ENCODE results near the gene AMPD2. TPM values are rescaled to one million over a fixed set of nuclear protein-coding genes. Genes with fewer than 3 reads are reported as not detected.

The AMPD2 gene
- total RNA-seq, 2 donors from 2014 or later: 169 to 202 TPM

DNA sequence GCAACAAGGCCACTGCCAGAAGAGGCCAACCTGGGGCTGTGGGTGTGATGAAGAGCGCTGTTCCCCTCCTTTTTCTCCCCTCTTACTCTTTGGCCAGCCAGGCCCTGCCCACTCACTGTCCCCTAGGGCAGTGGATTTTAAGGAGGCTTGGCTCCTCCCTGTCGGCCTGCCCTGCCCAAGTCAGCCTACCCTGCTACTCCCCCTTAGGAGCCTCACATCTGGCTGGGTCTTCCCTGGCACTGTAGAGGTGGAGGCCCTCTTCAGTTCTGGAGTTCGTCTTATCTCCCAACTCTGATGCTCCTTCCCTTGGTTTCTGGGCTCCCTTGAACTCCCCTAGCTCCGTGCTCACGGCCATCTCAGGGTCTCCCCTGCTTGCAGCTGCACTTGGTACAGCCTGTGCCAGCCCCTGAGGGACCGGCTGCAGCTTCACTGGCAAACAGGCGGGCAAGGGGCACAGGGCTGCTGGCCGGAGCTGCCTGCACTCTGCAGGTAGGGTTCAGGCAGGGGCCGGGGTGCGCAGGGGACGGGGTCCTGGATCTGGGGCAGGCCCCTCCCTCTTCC is 4.0 kb downstream of the AMPD2 start:
- peaks cover 26% of the 10 kb centered on the region for H3K36me3 ChIP-seq
- ATAC-seq (ENCODE audit: insufficient number of reproducible peaks, low FRiP score, low read depth) (no peak), DNase-seq (ENCODE audit: low spot score) (no peak)
- H3K27ac ChIP-seq: peak overlapping the region; percentile 6 to 56
- H3K4me1 ChIP-seq (ENCODE audit: control insufficient read depth in 1 of 2, low read depth in 2 of 2): peaks cover 29 to 44% of the 10 kb centered on the region in 2 donors
- H3K9me3 ChIP-seq: no peaks in the 10 kb centered on the region
- peak overlapping the region; percentile 66 for H3K4me3 ChIP-seq
- no peaks in the 10 kb centered on the region for H3K27me3 ChIP-seq (replicated peaks; ENCODE audit: insufficient read depth)
- TF ChIP-seq, protein P1, sequence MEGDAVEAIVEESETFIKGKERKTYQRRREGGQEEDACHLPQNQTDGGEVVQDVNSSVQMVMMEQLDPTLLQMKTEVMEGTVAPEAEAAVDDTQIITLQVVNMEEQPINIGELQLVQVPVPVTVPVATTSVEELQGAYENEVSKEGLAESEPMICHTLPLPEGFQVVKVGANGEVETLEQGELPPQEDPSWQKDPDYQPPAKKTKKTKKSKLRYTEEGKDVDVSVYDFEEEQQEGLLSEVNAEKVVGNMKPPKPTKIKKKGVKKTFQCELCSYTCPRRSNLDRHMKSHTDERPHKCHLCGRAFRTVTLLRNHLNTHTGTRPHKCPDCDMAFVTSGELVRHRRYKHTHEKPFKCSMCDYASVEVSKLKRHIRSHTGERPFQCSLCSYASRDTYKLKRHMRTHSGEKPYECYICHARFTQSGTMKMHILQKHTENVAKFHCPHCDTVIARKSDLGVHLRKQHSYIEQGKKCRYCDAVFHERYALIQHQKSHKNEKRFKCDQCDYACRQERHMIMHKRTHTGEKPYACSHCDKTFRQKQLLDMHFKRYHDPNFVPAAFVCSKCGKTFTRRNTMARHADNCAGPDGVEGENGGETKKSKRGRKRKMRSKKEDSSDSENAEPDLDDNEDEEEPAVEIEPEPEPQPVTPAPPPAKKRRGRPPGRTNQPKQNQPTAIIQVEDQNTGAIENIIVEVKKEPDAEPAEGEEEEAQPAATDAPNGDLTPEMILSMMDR (IDR thresholded peaks at IDR 0.05): no peak

- peaks cover 27 to 38% of the 10 kb centered on the region in 2 donors for H3K4me1 ChIP-seq (ENCODE audit: control insufficient read depth in 1 of 2, low read depth in 2 of 2)
- ATAC-seq (ENCODE audit: insufficient number of reproducible peaks, low FRiP score, low read depth) (no peak), DNase-seq (ENCODE audit: low spot score) (no peak)
- H3K27me3 ChIP-seq (replicated peaks; ENCODE audit: insufficient read depth): no peaks in the 10 kb centered on the region
- TF ChIP-seq, protein P1 (IDR thresholded peaks at IDR 0.05): no peak
- H3K36me3 ChIP-seq: peaks cover 33% of the 10 kb centered on the region
- no peaks in the 10 kb centered on the region for H3K9me3 ChIP-seq
- H3K27ac ChIP-seq: peak overlapping the region; percentile 6 to 56
- H3K4me3 ChIP-seq: peak overlapping the region; percentile 66
Measured at GRCh38 chr1:109624201-109625010, 4.8 kb downstream of the AMPD2 start.

DNA sequence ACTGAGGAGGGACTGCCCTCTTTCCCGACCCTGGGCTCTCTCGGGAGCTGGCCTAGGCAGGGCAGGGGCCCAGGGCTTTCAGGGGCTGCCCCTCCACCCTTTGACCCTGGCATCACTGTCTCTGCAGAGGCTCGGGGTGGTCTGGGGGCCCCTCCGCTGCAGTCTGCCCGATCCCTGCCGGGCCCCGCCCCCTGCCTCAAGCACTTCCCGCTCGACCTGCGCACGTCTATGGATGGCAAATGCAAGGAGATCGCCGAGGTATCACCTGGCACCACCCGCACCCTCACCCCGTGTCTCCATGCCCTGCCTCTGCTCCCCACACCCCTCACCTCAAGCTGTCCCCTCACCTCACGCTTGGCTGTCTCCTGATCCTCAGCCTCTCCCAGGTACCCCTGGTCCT is 5.5 kb downstream of the AMPD2 start:
- Histone ChIP-seq H3K27ac (no peak overlapping the region), H3K27me3 (replicated peaks; ENCODE audit: insufficient read depth) (no peaks in the 10 kb centered on the region), H3K9me3 (no peaks in the 10 kb centered on the region), H3K36me3 (peaks cover 41% of the 10 kb centered on the region), H3K4me3 (no peak overlapping the region), H3K4me1 (ENCODE audit: control insufficient read depth in 1 of 2, low read depth in 2 of 2) (peaks cover 26 to 37% of the 10 kb centered on the region in 2 donors)
- DNase-seq (ENCODE audit: low spot score): no peak
- no peak for ATAC-seq (ENCODE audit: insufficient number of reproducible peaks, low FRiP score, low read depth)
- TF ChIP-seq, protein P1 (IDR thresholded peaks at IDR 0.05): no peak

DNA sequence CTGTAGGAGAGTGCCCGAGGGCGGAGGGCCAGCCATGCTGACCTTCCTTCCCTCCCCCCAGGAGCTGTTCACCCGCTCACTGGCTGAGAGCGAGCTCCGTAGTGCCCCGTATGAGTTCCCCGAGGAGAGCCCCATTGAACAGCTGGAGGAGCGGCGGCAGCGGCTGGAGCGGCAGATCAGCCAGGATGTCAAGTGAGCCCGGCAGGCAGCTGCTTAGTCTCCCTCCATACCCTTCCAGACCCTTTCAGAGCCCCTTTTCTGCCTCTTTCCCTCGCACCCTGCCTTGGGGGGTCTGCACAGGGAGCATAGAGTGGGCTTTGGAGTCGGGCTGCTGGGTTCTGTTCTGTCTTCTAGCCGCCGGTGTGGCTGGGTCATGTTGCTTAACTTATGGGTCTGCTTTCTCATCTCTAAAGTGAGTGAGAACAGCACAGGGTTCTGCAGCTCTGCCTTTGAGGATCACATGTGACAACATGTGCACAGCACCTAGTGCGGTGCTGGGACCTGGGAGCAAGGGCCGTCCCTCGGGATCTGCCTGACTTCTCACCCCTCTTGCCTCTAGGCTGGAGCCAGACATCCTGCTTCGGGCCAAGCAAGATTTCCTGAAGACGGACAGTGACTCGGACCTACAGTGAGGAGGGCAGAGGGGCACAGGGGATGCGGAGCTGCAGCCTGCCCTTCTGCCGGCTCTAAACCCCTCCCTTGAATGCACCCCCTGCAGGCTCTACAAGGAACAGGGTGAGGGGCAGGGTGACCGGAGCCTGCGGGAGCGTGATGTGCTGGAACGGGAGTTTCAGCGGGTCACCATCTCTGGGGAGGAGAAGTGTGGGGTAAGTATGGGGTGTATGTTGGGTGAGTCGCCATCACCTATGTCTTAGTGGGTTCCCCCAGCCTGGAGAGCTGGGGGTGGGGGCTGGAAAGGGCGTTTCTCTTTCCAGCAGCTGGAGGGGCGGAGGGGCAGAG is 6.2 kb downstream of the AMPD2 start:
- no peak overlapping the region for H3K27ac ChIP-seq
- H3K36me3 ChIP-seq: peaks cover 45% of the 10 kb centered on the region
- no peak overlapping the region for H3K4me3 ChIP-seq
- ATAC-seq (ENCODE audit: insufficient number of reproducible peaks, low FRiP score, low read depth) (no peak), DNase-seq (ENCODE audit: low spot score) (no peak)
- TF ChIP-seq, protein P1 (IDR thresholded peaks at IDR 0.05): no peak
- H3K9me3 ChIP-seq: no peaks in the 10 kb centered on the region
- H3K27me3 ChIP-seq (replicated peaks; ENCODE audit: insufficient read depth): no peaks in the 10 kb centered on the region
- peaks cover 26 to 37% of the 10 kb centered on the region in 2 donors for H3K4me1 ChIP-seq (ENCODE audit: control insufficient read depth in 1 of 2, low read depth in 2 of 2)

Measured in thoracic aorta (tissue), 2 donors.